Measurements from ENCODE around the gene SSTR3. TPM values are rescaled to one million over a fixed set of nuclear protein-coding genes. Genes with fewer than 3 reads are reported as not detected.
A peak's percentile ranks its signal among the peaks of the same experiment; 100 is the strongest.

The SSTR3 gene
- total RNA-seq, 2 experiments from 2014 or later, result 1.9 to 2.1 TPM

GRCh38 chr22:37213941-37214730 is 1.9 kb upstream of the SSTR3 start:
- ATAC-seq (ENCODE audit: poor library complexity) (no peak), DNase-seq (peak in 2 of 14 experiments; percentile 1 to 30)
- peak overlapping the region; percentile 63 for H3K27ac Mint-ChIP-seq
- H3K4me1 Mint-ChIP-seq (ENCODE audit: low read depth), result peaks cover 69% of the 10 kb centered on the region
- intact Hi-C loops (cut with DNase I, micrococcal nuclease), result no loop called here
- H3K9me3 Mint-ChIP-seq, result no peaks in the 10 kb centered on the region
- ChIA-PET CTCF (interaction anchor here (7.7 kb wide), 1 partner anchor 15 kb away, joined by 42 read pairs; no protein-coding TSS in a partner anchor), POLR2A (no interaction called here)
- H3K36me3 ChIP-seq (ENCODE audit: insufficient read depth, low read length), result peaks cover 6% of the 10 kb centered on the region
- TF ChIP-seq CTCF (IDR thresholded peaks at IDR 0.05), result no peak
- H3K36me3 Mint-ChIP-seq (ENCODE audit: low read depth), result peaks cover 24% of the 10 kb centered on the region
- H3K27me3 ChIP-seq (ENCODE audit: control insufficient read depth in 1 of 2, insufficient read depth in 2 of 2, low read length in 2 of 2), result no peaks in the 10 kb centered on the region
- no peak overlapping the region for H3K27ac ChIP-seq (ENCODE audit: low read depth in 1 of 2, low read length in 2 of 2)
- H3K9me3 ChIP-seq (ENCODE audit: control insufficient read depth in 1 of 2, insufficient read depth in 1 of 2, low read length in 2 of 2), result no peaks in the 10 kb centered on the region
- peaks cover 46% of the 10 kb centered on the region for H3K4me1 ChIP-seq (ENCODE audit: insufficient read depth, low read length)
- no peak overlapping the region for H3K4me3 ChIP-seq (ENCODE audit: low read length)
- no peaks in the 10 kb centered on the region for H3K27me3 Mint-ChIP-seq
- no peak overlapping the region for H3K4me3 Mint-ChIP-seq

GRCh38 chr22:37213218-37213855 is 1.1 kb upstream of the SSTR3 start:
- intact Hi-C loops (cut with DNase I, micrococcal nuclease), result no loop called here
- ChIA-PET CTCF (interaction anchor here (7.7 kb wide), 1 partner anchor 14 kb away, joined by 42 read pairs; no protein-coding TSS in a partner anchor), POLR2A (interaction anchor here (0.6 kb wide), 1 partner anchor 16 kb away, joined by 3 read pairs; no protein-coding TSS in a partner anchor)
- Histone ChIP-seq H3K27me3 (ENCODE audit: control insufficient read depth in 1 of 2, insufficient read depth in 2 of 2, low read length in 2 of 2) (no peaks in the 10 kb centered on the region), H3K9me3 (ENCODE audit: control insufficient read depth in 1 of 2, insufficient read depth in 1 of 2, low read length in 2 of 2) (no peaks in the 10 kb centered on the region), H3K4me3 (ENCODE audit: low read length) (no peak overlapping the region), H3K4me1 (ENCODE audit: insufficient read depth, low read length) (peaks cover 46% of the 10 kb centered on the region), H3K36me3 (ENCODE audit: insufficient read depth, low read length) (peaks cover 6% of the 10 kb centered on the region), H3K27ac (ENCODE audit: low read depth in 1 of 2, low read length in 2 of 2) (no peak overlapping the region)
- no peak for ATAC-seq (ENCODE audit: poor library complexity)
- peak in 1 of 14 experiments; percentile 29 for DNase-seq
- Mint-ChIP-seq H3K27ac (no peak overlapping the region), H3K4me1 (ENCODE audit: low read depth) (peaks cover 71% of the 10 kb centered on the region), H3K27me3 (no peaks in the 10 kb centered on the region), H3K36me3 (ENCODE audit: low read depth) (peaks cover 24% of the 10 kb centered on the region), H3K4me3 (no peak overlapping the region), H3K9me3 (no peaks in the 10 kb centered on the region)
- no peak for TF ChIP-seq CTCF (IDR thresholded peaks at IDR 0.05)

DNA sequence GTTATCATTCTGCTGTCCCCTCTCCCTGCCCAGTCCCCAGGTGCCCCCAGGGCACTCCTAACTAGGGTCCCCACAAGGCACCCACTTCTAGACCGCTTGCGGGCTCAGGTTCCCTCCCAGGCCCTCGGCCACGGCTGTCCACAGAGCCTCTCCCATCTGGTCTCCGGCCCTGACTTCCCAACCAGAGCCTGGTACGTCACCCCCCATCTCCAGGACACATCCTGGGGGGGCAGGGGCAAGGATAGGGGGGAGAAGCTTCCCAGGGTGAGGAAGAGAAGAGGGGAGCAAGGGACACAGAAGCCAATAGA is 457 bp downstream of the SSTR3 start:
- intact Hi-C loops (cut with DNase I, micrococcal nuclease), result no loop called here
- POLR2A ChIA-PET, result no interaction called here
- CTCF ChIA-PET, result no interaction called here
- no peak overlapping the region for H3K27ac Mint-ChIP-seq
- no peaks in the 10 kb centered on the region for H3K27me3 Mint-ChIP-seq
- H3K4me3 Mint-ChIP-seq, result no peak overlapping the region
- no peak overlapping the region for H3K4me3 ChIP-seq (ENCODE audit: low read length)
- peak in 1 of 14 experiments; percentile 22 for DNase-seq
- TF ChIP-seq CTCF (IDR thresholded peaks at IDR 0.05), result no peak
- H3K36me3 ChIP-seq (ENCODE audit: insufficient read depth, low read length), result peaks cover 6% of the 10 kb centered on the region
- H3K9me3 Mint-ChIP-seq, result no peaks in the 10 kb centered on the region
- no peak overlapping the region for H3K27ac ChIP-seq (ENCODE audit: low read depth in 1 of 2, low read length in 2 of 2)
- H3K9me3 ChIP-seq (ENCODE audit: control insufficient read depth in 1 of 2, insufficient read depth in 1 of 2, low read length in 2 of 2), result no peaks in the 10 kb centered on the region
- ATAC-seq (ENCODE audit: poor library complexity), result no peak
- H3K27me3 ChIP-seq (ENCODE audit: control insufficient read depth in 1 of 2, insufficient read depth in 2 of 2, low read length in 2 of 2), result no peaks in the 10 kb centered on the region
- peaks cover 24% of the 10 kb centered on the region for H3K36me3 Mint-ChIP-seq (ENCODE audit: low read depth)
- H3K4me1 ChIP-seq (ENCODE audit: insufficient read depth, low read length), result peaks cover 48% of the 10 kb centered on the region
- H3K4me1 Mint-ChIP-seq (ENCODE audit: low read depth), result peaks cover 63% of the 10 kb centered on the region
